B cell (primary cell): Measurements from ENCODE around the gene LRRC39. TPM values are rescaled to one million over a fixed set of nuclear protein-coding genes. Genes with fewer than 3 reads are reported as not detected.

Experiments used
- ATAC-seq: fragments of 200-7000 bp; cut with Tn5 transposase; one replicate; pipeline ENCODE4 v1.10.0; 2021; ENCODE audit warnings: low read depth, mild to moderate bottlenecking, moderate number of reproducible peaks, moderate library complexity
- CTCF ChIA-PET: fragments of 350-600 bp; sonication (Branson Sonifier 250); formaldehyde crosslinking; loops from one replicate; lab custom pipeline; 2021; ENCODE audit warnings: antibody characterized with exemption, inconsistent platforms; lab: Charles Lee
- POLR2A ChIA-PET: fragments of 350-600 bp; sonication (Branson Sonifier 250); formaldehyde crosslinking; loops from one replicate; lab custom pipeline; 2021; ENCODE audit warnings: antibody characterized with exemption; lab: Charles Lee
- DNase-seq: peaks from one replicate; pipeline ENCODE4 v3.0.0; 2013
- H2AFZ ChIP-seq: 2 replicates; pipeline ENCODE4 v1.6.1; 2012; ENCODE audit warnings: mild to moderate bottlenecking, low read depth, low read length; ENCODE audit not compliant: insufficient read depth, poor library complexity, severe bottlenecking
- H3K27ac ChIP-seq, 2 donors: 1 replicate in 1 of 2; 2 replicates in 1 of 2; pipeline ENCODE4 v1.5.1; 2012 to 2013; ENCODE audit warnings: low read length in 2 of 2, mild to moderate bottlenecking in 2 of 2, moderate library complexity in 1 of 2
- H3K27me3 ChIP-seq, 4 experiments: fragments of 200-600 bp in 1 of 4; sonication (generic) in 1 of 4; replicated peaks in 1 of 4; 1 replicate in 2 of 4; 2 replicates in 2 of 4; pipeline versions ENCODE4 v1.6.1 to v1.7.0; 2013 to 2016; ENCODE audit warnings: low read length in 3 of 4, mild to moderate bottlenecking in 2 of 4, mixed read lengths in 1 of 4, moderate library complexity in 1 of 4; ENCODE audit not compliant: insufficient read depth in 4 of 4, control insufficient read depth in 3 of 4; ENCODE audit errors: control extremely low read depth in 1 of 4
- H3K36me3 ChIP-seq, 2 experiments: replicated peaks in 1 of 2; 1 replicate in 1 of 2; 2 replicates in 1 of 2; pipeline versions ENCODE4 v1.6.1 to v1.7.1; 2013; ENCODE audit warnings: low read length in 1 of 2; ENCODE audit not compliant: insufficient read depth in 2 of 2, control insufficient read depth in 1 of 2; ENCODE audit errors: control extremely low read depth in 1 of 2, extremely low read depth in 1 of 2
- H3K4me1 ChIP-seq, 2 donors: fragments of 200-600 bp in 1 of 2; sonication (generic) in 1 of 2; 1 replicate in 1 of 2; 2 replicates in 1 of 2; pipeline versions ENCODE4 v1.5.1 to v1.6.1; 2013 to 2017; ENCODE audit warnings: low read length in 2 of 2; ENCODE audit not compliant: control insufficient read depth in 2 of 2, insufficient read depth in 2 of 2
- H3K4me2 ChIP-seq: replicated peaks from 2 replicates; pipeline ENCODE3; 2012; ENCODE audit warnings: mild to moderate bottlenecking, low read depth, low read length; ENCODE audit not compliant: poor library complexity, severe bottlenecking
- H3K4me3 ChIP-seq, 5 experiments: fragments of 200-600 bp in 1 of 5; sonication (generic) in 1 of 5; 1 replicate in 3 of 5; 2 replicates in 2 of 5; pipeline versions ENCODE4 v1.5.1 to v1.7.0; 2011 to 2016; ENCODE audit warnings: low read length in 4 of 5, mild to moderate bottlenecking in 4 of 5, low read depth in 2 of 5, control low read depth in 1 of 5, moderate library complexity in 1 of 5; ENCODE audit not compliant: insufficient read depth in 1 of 5; ENCODE audit errors: control extremely low read depth in 1 of 5, extremely low read depth in 1 of 5
- H3K79me2 ChIP-seq: fragments of 200-600 bp; sonication (generic); one replicate; pipeline ENCODE4 v1.6.0; 2016; ENCODE audit warnings: low read length; ENCODE audit not compliant: control insufficient read depth, insufficient read depth
- H3K9ac ChIP-seq: fragments of 200-600 bp; sonication (generic); 2 replicates; pipeline ENCODE4 v1.6.1; 2017; ENCODE audit warnings: mild to moderate bottlenecking, low read length, moderate library complexity
- H3K9me3 ChIP-seq, 3 donors: one replicate each; pipeline versions ENCODE4 v1.6.1 to v1.7.1; 2013; ENCODE audit warnings: low read length in 2 of 3; ENCODE audit not compliant: control insufficient read depth in 2 of 3, insufficient read depth in 1 of 3; ENCODE audit errors: control extremely low read depth in 1 of 3
- H4K20me1 ChIP-seq: 2 replicates; pipeline ENCODE4 v1.6.0; 2012; ENCODE audit warnings: mild to moderate bottlenecking, low read length; ENCODE audit not compliant: insufficient read depth, control insufficient read depth, poor library complexity, severe bottlenecking
- H3K27ac Mint-ChIP-seq: one replicate; pipeline ENCODE4 v1.8.0; 2021; ENCODE audit warnings: mixed read lengths
- H3K27me3 Mint-ChIP-seq: one replicate; pipeline ENCODE4 v1.8.0; 2021; ENCODE audit warnings: mixed read lengths
- H3K4me1 Mint-ChIP-seq: one replicate; pipeline ENCODE4 v1.8.0; 2021; ENCODE audit warnings: mixed read lengths
- H3K4me3 Mint-ChIP-seq: one replicate; pipeline ENCODE4 v1.8.0; 2021; ENCODE audit warnings: mixed read lengths
- H3K9me3 Mint-ChIP-seq: one replicate; pipeline ENCODE4 v1.8.0; 2022; ENCODE audit warnings: mixed read lengths; ENCODE audit not compliant: insufficient read depth
- EZH2 ChIP-seq: IDR thresholded peaks from 2 replicates; pipeline ENCODE4 v1.6.1; 2012; ENCODE audit warnings: borderline replicate concordance, low read depth, mild to moderate bottlenecking, moderate library complexity, low read length; ENCODE audit not compliant: insufficient read depth, poor library complexity, severe bottlenecking
- WGBS: methylation state at CpG from one replicate; pipeline ENCODE4 v1.1.5; 2013; ENCODE audit warnings: missing lambda C conversion rate; ENCODE audit not compliant: insufficient coverage; 5-methylcytosine and 5-hydroxymethylcytosine counted together
- intact Hi-C: fragments of 100-400 bp; cut with micrococcal nuclease; formaldehyde crosslinking; loops from one replicate; pipeline ENCODE4 v1.10.0; 2022
- polyA plus RNA-seq: library from polyadenylated mRNA; depleted of rRNA; stranded (reverse); fragments of >200 nt; gene quantifications from 2 replicates; pipeline ENCODE4 v1.2.3, GENCODE V29; 2012
- small RNA-seq: library from RNA; depleted of rRNA; stranded (forward); fragments of <200 nt; gene quantifications from one replicate; pipeline ENCODE3, GENCODE V24; 2012; ENCODE audit warnings: low replicate concordance, low read depth; ENCODE audit not compliant: insufficient read length
- total RNA-seq, 2 donors: library from RNA; stranded (reverse); fragments of 120-200 nt in 1 of 2; gene quantifications; 1 replicate in 1 of 2; 2 replicates in 1 of 2; pipeline versions ENCODE4 v1.2.3 to v1.2.4, GENCODE V29; 2013 to 2022
- TF ChIP-seq, protein P1 (sequence below): fragments of 200-600 bp; IDR thresholded peaks from one replicate; pipeline ENCODE4 v1.8.0; 2022; ENCODE audit warnings: antibody characterized with exemption, mild to moderate bottlenecking

The LRRC39 gene
- total and polyA plus RNA-seq, 2 donors (not counting 1 experiment from before 2014, with no cell fraction given): 0.91 to 1.5 TPM

DNA sequence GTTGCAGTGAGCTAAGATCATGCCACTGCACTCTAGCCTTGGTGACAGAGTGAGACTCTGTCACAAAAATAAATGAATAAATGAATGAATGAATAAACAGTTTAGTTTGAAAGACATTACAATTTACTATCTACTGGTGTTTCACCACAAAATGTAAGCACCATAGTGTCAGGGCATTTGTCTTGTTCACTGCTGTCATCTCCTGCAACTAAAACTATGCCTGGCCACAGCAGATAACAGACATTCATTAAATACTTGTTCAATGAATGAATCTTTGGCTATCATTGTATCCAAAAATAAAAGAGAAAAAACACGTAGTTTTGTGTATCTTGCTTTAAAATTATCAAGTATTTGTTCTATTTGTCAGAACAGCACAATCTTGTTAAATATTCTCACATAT is 77.9 kb downstream of the LRRC39 start:
- Mint-ChIP-seq H3K4me3 (no peak overlapping the region), H3K9me3 (no peaks in the 10 kb centered on the region), H3K27ac (no peak overlapping the region), H3K27me3 (no peaks in the 10 kb centered on the region), H3K4me1 (no peaks in the 10 kb centered on the region)
- H3K4me3 ChIP-seq: no peak overlapping the region
- intact Hi-C loops: no loop called here
- H4K20me1 ChIP-seq: no peaks in the 10 kb centered on the region
- CTCF ChIA-PET: no interaction called here
- no peak for ATAC-seq
- H3K4me1 ChIP-seq: no peaks in the 10 kb centered on the region
- H2AFZ ChIP-seq: no peak overlapping the region
- WGBS: no CpG with 5 or more reads among the region's 1 CpG
- DNase-seq: no peak
- no peak for TF ChIP-seq EZH2
- TF ChIP-seq, protein P1, sequence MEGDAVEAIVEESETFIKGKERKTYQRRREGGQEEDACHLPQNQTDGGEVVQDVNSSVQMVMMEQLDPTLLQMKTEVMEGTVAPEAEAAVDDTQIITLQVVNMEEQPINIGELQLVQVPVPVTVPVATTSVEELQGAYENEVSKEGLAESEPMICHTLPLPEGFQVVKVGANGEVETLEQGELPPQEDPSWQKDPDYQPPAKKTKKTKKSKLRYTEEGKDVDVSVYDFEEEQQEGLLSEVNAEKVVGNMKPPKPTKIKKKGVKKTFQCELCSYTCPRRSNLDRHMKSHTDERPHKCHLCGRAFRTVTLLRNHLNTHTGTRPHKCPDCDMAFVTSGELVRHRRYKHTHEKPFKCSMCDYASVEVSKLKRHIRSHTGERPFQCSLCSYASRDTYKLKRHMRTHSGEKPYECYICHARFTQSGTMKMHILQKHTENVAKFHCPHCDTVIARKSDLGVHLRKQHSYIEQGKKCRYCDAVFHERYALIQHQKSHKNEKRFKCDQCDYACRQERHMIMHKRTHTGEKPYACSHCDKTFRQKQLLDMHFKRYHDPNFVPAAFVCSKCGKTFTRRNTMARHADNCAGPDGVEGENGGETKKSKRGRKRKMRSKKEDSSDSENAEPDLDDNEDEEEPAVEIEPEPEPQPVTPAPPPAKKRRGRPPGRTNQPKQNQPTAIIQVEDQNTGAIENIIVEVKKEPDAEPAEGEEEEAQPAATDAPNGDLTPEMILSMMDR: no peak
- H3K36me3 ChIP-seq: peaks cover 6 to 37% of the 10 kb centered on the region in 2 experiments
- no peak overlapping the region for H3K9ac ChIP-seq
- no peaks in the 10 kb centered on the region for H3K27me3 ChIP-seq
- H3K9me3 ChIP-seq: no peaks in the 10 kb centered on the region
- POLR2A ChIA-PET: no interaction called here
- no peak overlapping the region for H3K27ac ChIP-seq
- H3K79me2 ChIP-seq: no peaks in the 10 kb centered on the region
- H3K4me2 ChIP-seq: no peak overlapping the region

Small RNA genes lying within 50 kb of the gene (small RNA-seq; reads per million reads assigned to genes)
- gene AC093019.1: not detected
- gene RPL23AP90: not detected

Other genes with a start within 250 kb of the LRRC39 start
- 30.2 and 31.0 TPM in 2 replicates for gene SLC35A3, start 208.3 kb downstream of the LRRC39 start, total RNA-seq
- gene SLC35A3, start 208.3 kb downstream of the LRRC39 start, polyA plus RNA-seq: 10.7 and 16.4 TPM in 2 replicates
- 7.0 and 8.0 TPM in 2 replicates for gene SASS6, start 45.3 kb downstream of the LRRC39 start, total RNA-seq
- 1.1 and 1.5 TPM in 2 replicates for gene SASS6, start 45.3 kb downstream of the LRRC39 start, polyA plus RNA-seq
- 40.1 and 41.5 TPM in 2 replicates for gene TRMT13, start 45.1 kb downstream of the LRRC39 start, total RNA-seq
- gene TRMT13, start 45.1 kb downstream of the LRRC39 start, polyA plus RNA-seq: 15.6 and 29.3 TPM in 2 replicates
- gene DBT, start 71.6 kb upstream of the LRRC39 start, total RNA-seq: 12.9 and 15.1 TPM in 2 replicates
- 2.6 and 4.3 TPM in 2 replicates for gene DBT, start 71.6 kb upstream of the LRRC39 start, polyA plus RNA-seq
- 31.0 and 40.2 TPM in 2 replicates for gene RTCA, start 88.0 kb upstream of the LRRC39 start, total RNA-seq
- 15.7 and 30.7 TPM in 2 replicates for gene RTCA, start 88.0 kb upstream of the LRRC39 start, polyA plus RNA-seq
- 40.9 and 41.7 TPM in 2 replicates for gene CDC14A, start 174.2 kb upstream of the LRRC39 start, total RNA-seq
- gene CDC14A, start 174.2 kb upstream of the LRRC39 start, polyA plus RNA-seq: 6.1 and 8.1 TPM in 2 replicates